ENCODE results near the gene PITPNC1. TPM values are rescaled to one million over a fixed set of nuclear protein-coding genes. Genes with fewer than 3 reads are reported as not detected.
"Not testable (repeated sequence)": the region's sequence is repeated elsewhere in the genome, so short reads cannot be mapped to it uniquely, and the experiment has no call there.

The PITPNC1 gene
- total and polyA plus RNA-seq, 2 donors (not counting 1 experiment from before 2014, with no cell fraction given), result 4.7 to 26.1 TPM

- no peak for ATAC-seq (ENCODE audit: low read depth)
- CTCF ChIA-PET, result interaction anchor here (1.5 to 1.7 kb wide), 2 partner anchors 42 to 274 kb away, joined by 4 read pairs; no protein-coding TSS in a partner anchor
- H3K4me2 ChIP-seq (replicated peaks; ENCODE audit: low read depth, low read length, poor library complexity, severe bottlenecking), result no peak overlapping the region
These were observed 271.2 kb downstream of the PITPNC1 start for GRCh38 chr17:67648032-67648905.

GRCh38 chr17:67648906-67649295, 271.8 kb downstream of the PITPNC1 start:
- H4K20me1 ChIP-seq (ENCODE audit: control insufficient read depth, insufficient read depth, low read length, poor library complexity, severe bottlenecking); H3K27me3 Mint-ChIP-seq; H3K36me3 ChIP-seq (replicated peaks in 1 of 2; ENCODE audit: control extremely low read depth in 1 of 2, control insufficient read depth in 1 of 2, extremely low read depth in 1 of 2, insufficient read depth in 2 of 2, low read length in 1 of 2); intact Hi-C loops (cut with micrococcal nuclease); DNase-seq; H3K79me2 ChIP-seq (ENCODE audit: control insufficient read depth, insufficient read depth, low read length); H2AFZ ChIP-seq (ENCODE audit: insufficient read depth, low read depth, low read length, poor library complexity, severe bottlenecking); H3K4me3 Mint-ChIP-seq; ATAC-seq (ENCODE audit: low read depth); H3K27ac Mint-ChIP-seq; POLR2A ChIA-PET; H3K4me1 ChIP-seq (ENCODE audit: control insufficient read depth in 2 of 2, insufficient read depth in 2 of 2, low read length in 2 of 2); H3K4me2 ChIP-seq (replicated peaks; ENCODE audit: low read depth, low read length, poor library complexity, severe bottlenecking); H3K27ac ChIP-seq (ENCODE audit: low read length in 2 of 2); H3K4me3 ChIP-seq (ENCODE audit: control extremely low read depth in 1 of 5, extremely low read depth in 1 of 5, insufficient read depth in 1 of 5, low read depth in 2 of 5, low read length in 4 of 5); H3K9ac ChIP-seq (ENCODE audit: low read length); H3K4me1 Mint-ChIP-seq; H3K9me3 Mint-ChIP-seq (ENCODE audit: insufficient read depth); H3K27me3 ChIP-seq (replicated peaks in 1 of 4; ENCODE audit: control extremely low read depth in 1 of 4, control insufficient read depth in 3 of 4, insufficient read depth in 4 of 4, low read length in 3 of 4); H3K9me3 ChIP-seq (ENCODE audit: control extremely low read depth in 1 of 3, control insufficient read depth in 2 of 3, insufficient read depth in 1 of 3, low read length in 2 of 3): not testable (repeated sequence)
- CTCF ChIA-PET, result interaction anchor here (0.6 to 1.7 kb wide), 2 partner anchors 41 to 786 kb away, joined by 3 to 4 read pairs; no protein-coding TSS in a partner anchor
- WGBS (ENCODE audit: insufficient coverage), result 89% methylated on average over 2 of the region's 3 CpGs

More at GRCh38 chr17:67648032-67648905, 271.2 kb downstream of the PITPNC1 start:
- POLR2A ChIA-PET, result interaction anchor here (0.6 kb wide), 1 partner anchor 314 kb away, joined by 4 read pairs; no protein-coding TSS in a partner anchor
- Mint-ChIP-seq H3K27ac (no peak overlapping the region), H3K9me3 (ENCODE audit: insufficient read depth) (no peaks in the 10 kb centered on the region), H3K4me3 (no peak overlapping the region), H3K4me1 (peaks cover 9% of the 10 kb centered on the region), H3K27me3 (no peaks in the 10 kb centered on the region)
- Histone ChIP-seq H3K27me3 (replicated peaks in 1 of 4; ENCODE audit: control extremely low read depth in 1 of 4, control insufficient read depth in 3 of 4, insufficient read depth in 4 of 4, low read length in 3 of 4) (no peaks in the 10 kb centered on the region), H3K27ac (ENCODE audit: low read length in 2 of 2) (no peak overlapping the region), H3K9ac (ENCODE audit: low read length) (no peak overlapping the region), H3K9me3 (ENCODE audit: control extremely low read depth in 1 of 3, control insufficient read depth in 2 of 3, insufficient read depth in 1 of 3, low read length in 2 of 3) (no peaks in the 10 kb centered on the region), H2AFZ (ENCODE audit: insufficient read depth, low read depth, low read length, poor library complexity, severe bottlenecking) (no peak overlapping the region), H3K79me2 (ENCODE audit: control insufficient read depth, insufficient read depth, low read length) (no peaks in the 10 kb centered on the region), H3K4me3 (ENCODE audit: control extremely low read depth in 1 of 5, extremely low read depth in 1 of 5, insufficient read depth in 1 of 5, low read depth in 2 of 5, low read length in 4 of 5) (no peak overlapping the region), H4K20me1 (ENCODE audit: control insufficient read depth, insufficient read depth, low read length, poor library complexity, severe bottlenecking) (no peaks in the 10 kb centered on the region), H3K4me1 (ENCODE audit: control insufficient read depth in 2 of 2, insufficient read depth in 2 of 2, low read length in 2 of 2) (no peaks in the 10 kb centered on the region), H3K36me3 (replicated peaks in 1 of 2; ENCODE audit: control extremely low read depth in 1 of 2, control insufficient read depth in 1 of 2, extremely low read depth in 1 of 2, insufficient read depth in 2 of 2, low read length in 1 of 2) (no peaks in the 10 kb centered on the region)
- intact Hi-C loops (cut with micrococcal nuclease), result no loop called here
- WGBS (ENCODE audit: insufficient coverage), result 98% methylated on average over 4 of the region's 6 CpGs
- TF ChIP-seq EZH2 (IDR thresholded peaks at IDR 0.05; ENCODE audit: borderline replicate concordance, insufficient read depth, low read depth, low read length, poor library complexity, severe bottlenecking) (no peak), CTCF (IDR thresholded peaks at IDR 0.05) (no peak)
- no peak for DNase-seq
